RPMI7951 (cell line): ENCODE results near the gene TNS3. TPM values are rescaled to one million over a fixed set of nuclear protein-coding genes. Genes with fewer than 3 reads are reported as not detected.
"Not testable (repeated sequence)": the region's sequence is repeated elsewhere in the genome, so short reads cannot be mapped to it uniquely, and the experiment has no call there.

Experiments
- DNase-seq: peaks from one replicate; pipeline ENCODE4 v3.0.0-alpha.2; 2012; ENCODE audit warnings: low read depth
- total RNA-seq: library from RNA; depleted of rRNA; stranded (reverse); fragments of >200 nt; shearing (Covaris generic); gene quantifications from 2 replicates; pipeline ENCODE4 v1.2.3, GENCODE V29; 2014; rRNA removed

TNS3 gene
- 147 and 149 TPM in 2 replicates for total RNA-seq

GRCh38 chr7:47581804-47582763 lies at the start of gene TNS3:
TSS of gene TNS3 (minus strand) at chr7:47582111. CDS start at chr7:47439636, 142,475 bp downstream.
- DNase-seq, result peak; percentile 68

- DNase-seq, result no peak
Observed at GRCh38 chr7:47631711-47632110, 49.8 kb upstream of the TNS3 start.

- DNase-seq, result no peak
Observed at GRCh38 chr7:47627580-47628283, 45.8 kb upstream of the TNS3 start.

GRCh38 chr7:47625861-47626715 lies 44.2 kb upstream of the TNS3 start:
- no peak for DNase-seq

GRCh38 chr7:47624689-47625088 lies 42.8 kb upstream of the TNS3 start:
- DNase-seq, result no peak

- peak; percentile 76 for DNase-seq
Observed at GRCh38 chr7:47622946-47623640, 41.2 kb upstream of the TNS3 start.

GRCh38 chr7:47622586-47622945 lies 40.7 kb upstream of the TNS3 start:
- DNase-seq, result no peak

GRCh38 chr7:47621979-47622561 lies 40.2 kb upstream of the TNS3 start:
- no peak for DNase-seq

GRCh38 chr7:47621347-47621746 lies 39.4 kb upstream of the TNS3 start:
- DNase-seq, result no peak

- no peak for DNase-seq
Observed at GRCh38 chr7:47619806-47620205, 37.9 kb upstream of the TNS3 start.

- no peak for DNase-seq
Observed at GRCh38 chr7:47617131-47617530, 35.2 kb upstream of the TNS3 start.

GRCh38 chr7:47614450-47614849 lies 32.5 kb upstream of the TNS3 start:
- no peak for DNase-seq

- no peak for DNase-seq
Observed at GRCh38 chr7:47611045-47611511, 29.2 kb upstream of the TNS3 start.

GRCh38 chr7:47610506-47611044 lies 28.7 kb upstream of the TNS3 start:
- DNase-seq, result no peak

GRCh38 chr7:47609803-47610452 lies 28.0 kb upstream of the TNS3 start:
- DNase-seq, result no peak

GRCh38 chr7:47606593-47607046 lies 24.7 kb upstream of the TNS3 start:
- not testable (repeated sequence) for DNase-seq

- no peak for DNase-seq
Observed at GRCh38 chr7:47605816-47606575, 24.1 kb upstream of the TNS3 start.

GRCh38 chr7:47604496-47604890 lies 22.6 kb upstream of the TNS3 start:
- DNase-seq, result no peak
